NCI-H2081 treated with DMSO at 0.1 percent for 48 hours (cell line): ENCODE data around the gene PRR5L.
"Not testable (repeated sequence)": the region's sequence is repeated elsewhere in the genome, so short reads cannot be mapped to it uniquely, and the experiment has no call there.

Source experiments
- DNase-seq: peaks from one replicate; lab custom pipeline; 2025; lab: John Stamatoyannopoulos, UW

The PRR5L gene

GRCh38 chr11:36499315-36499714 is 203.2 kb downstream of the PRR5L start:
- DNase-seq, result no peak

- DNase-seq, result no peak
Measured at GRCh38 chr11:36500315-36500721, 204.2 kb downstream of the PRR5L start.

GRCh38 chr11:36501236-36501635 is 205.1 kb downstream of the PRR5L start:
- DNase-seq, result no peak

GRCh38 chr11:36507824-36508489 is 211.9 kb downstream of the PRR5L start:
- DNase-seq, result no peak

GRCh38 chr11:36508743-36509142 is 212.7 kb downstream of the PRR5L start:
- no peak for DNase-seq

GRCh38 chr11:36509201-36509639 is 213.1 kb downstream of the PRR5L start:
- DNase-seq, result no peak

GRCh38 chr11:36509694-36510593 is 213.9 kb downstream of the PRR5L start, which contains the start of gene TRAF6:
Gene TRAF6, minus strand, starts transcription at chr11:36510272. Its CDS starts 8,757 bp downstream, at chr11:36501515.
- DNase-seq, result no peak

- DNase-seq, result no peak
Measured at GRCh38 chr11:36510594-36510942, 214.5 kb downstream of the PRR5L start.

GRCh38 chr11:36511062-36511461 is 215.0 kb downstream of the PRR5L start:
- not testable (repeated sequence) for DNase-seq

GRCh38 chr11:36512016-36512415 is 215.9 kb downstream of the PRR5L start:
- DNase-seq, result no peak

- DNase-seq, result no peak
Measured at GRCh38 chr11:36513965-36514364, 217.9 kb downstream of the PRR5L start.
